Neural cell (in vitro differentiated cells): ENCODE results near the gene SGPP2. TPM values are rescaled to one million over a fixed set of nuclear protein-coding genes. Genes with fewer than 3 reads are reported as not detected.

Experiments used
- H2AFZ ChIP-seq: fragments of 200-600, 300-800 bp; sonication (generic), shearing (Covaris generic); 2 replicates; pipeline ENCODE4 v1.6.0; 2014; ENCODE audit warnings: low read depth, mild to moderate bottlenecking, antibody characterized with exemption, low read length, moderate library complexity
- H3F3A ChIP-seq: fragments of 200-600 bp; shearing (Covaris generic); 2 replicates; pipeline ENCODE4 v1.6.1; 2016; ENCODE audit warnings: mild to moderate bottlenecking, moderate library complexity, mixed read lengths, antibody characterized with exemption, low read length; ENCODE audit not compliant: insufficient read depth, poor library complexity, severe bottlenecking
- H3K27ac ChIP-seq: fragments of 200-600, 300-800 bp; sonication (generic), shearing (Covaris generic); 2 replicates; pipeline ENCODE4 v1.5.1; 2014; ENCODE audit warnings: mild to moderate bottlenecking, low read length, moderate library complexity
- H3K27me3 ChIP-seq: fragments of 300-800, 200-600 bp; sonication (generic), shearing (Covaris generic); 2 replicates; pipeline ENCODE4 v1.6.0; 2014; ENCODE audit warnings: mild to moderate bottlenecking, low read depth, low read length, moderate library complexity; ENCODE audit not compliant: insufficient read depth
- H3K36me3 ChIP-seq: fragments of 300-800, 200-600 bp; sonication (generic), shearing (Covaris generic); 2 replicates; pipeline ENCODE4 v1.5.1; 2014; ENCODE audit warnings: mild to moderate bottlenecking, antibody characterized with exemption, low read length, moderate library complexity; ENCODE audit not compliant: insufficient read depth
- H3K4me2 ChIP-seq: fragments of 300-800, 200-600 bp; sonication (generic), shearing (Covaris generic); 2 replicates; pipeline ENCODE4 v1.6.0; 2014; ENCODE audit warnings: mild to moderate bottlenecking, low read length
- H3K4me3 ChIP-seq: fragments of 300-800, 200-600 bp; sonication (generic), shearing (Covaris generic); 2 replicates; pipeline ENCODE4 v1.5.1; 2014; ENCODE audit warnings: mild to moderate bottlenecking, low read length, moderate library complexity
- H3K79me2 ChIP-seq: fragments of 200-600 bp; shearing (Covaris generic); replicated peaks from 2 replicates; pipeline ENCODE4 v1.6.0; 2014; ENCODE audit warnings: mild to moderate bottlenecking, low read length, moderate library complexity; ENCODE audit not compliant: insufficient read depth
- H3K9ac ChIP-seq: fragments of 300-800, 200-600 bp; sonication (generic), shearing (Covaris generic); 2 replicates; pipeline ENCODE4 v1.6.1; 2016; ENCODE audit warnings: mild to moderate bottlenecking, low read length, mixed read lengths
- H3K9me2 ChIP-seq: fragments of 200-600 bp; shearing (Covaris generic); 2 replicates; pipeline ENCODE4 v1.6.1; 2016; ENCODE audit warnings: mild to moderate bottlenecking, low read length, mixed read lengths; ENCODE audit not compliant: insufficient read depth
- H3K9me3 ChIP-seq: fragments of 200-600, 300-800 bp; sonication (generic), shearing (Covaris generic); 2 replicates; pipeline ENCODE4 v1.6.1; 2016; ENCODE audit warnings: mild to moderate bottlenecking, mixed run types, low read length, moderate library complexity, mixed read lengths
- H4K20me1 ChIP-seq: fragments of 200-600 bp; shearing (Covaris generic); 2 replicates; pipeline ENCODE4 v1.6.1; 2016; ENCODE audit warnings: mild to moderate bottlenecking, mixed run types; ENCODE audit not compliant: insufficient read depth
- EP300 ChIP-seq: fragments of 450-650 bp; conservative IDR thresholded peaks from 2 replicates; pipeline ENCODE4 v1.6.1; 2014; ENCODE audit warnings: antibody characterized with exemption, mild to moderate bottlenecking, moderate library complexity; ENCODE audit not compliant: poor library complexity, severe bottlenecking
- EZH2 ChIP-seq: fragments of 200-600, 300-800 bp; shearing (Covaris generic), sonication (generic); IDR thresholded peaks from 2 replicates; pipeline ENCODE4 v1.6.1; 2014; ENCODE audit warnings: antibody characterized with exemption, low read length, borderline replicate concordance, mild to moderate bottlenecking; ENCODE audit not compliant: insufficient read depth, poor library complexity, severe bottlenecking
- MXI1 ChIP-seq: fragments of 450-650 bp; conservative IDR thresholded peaks from 2 replicates; pipeline ENCODE4 v1.6.1; 2014; ENCODE audit warnings: antibody characterized with exemption, mild to moderate bottlenecking; ENCODE audit not compliant: poor library complexity, severe bottlenecking
- POLR2AphosphoS5 ChIP-seq: IDR thresholded peaks from 2 replicates; pipeline ENCODE4 v1.6.1; 2012
- RAD21 ChIP-seq: fragments of 450-650 bp; conservative IDR thresholded peaks from 2 replicates; pipeline ENCODE4 v1.6.1; 2014; ENCODE audit warnings: antibody characterized with exemption, mild to moderate bottlenecking, moderate library complexity
- SMC3 ChIP-seq: fragments of 450-650 bp; conservative IDR thresholded peaks from 2 replicates; pipeline ENCODE4 v1.6.1; 2014; ENCODE audit warnings: antibody characterized with exemption, mild to moderate bottlenecking, moderate library complexity; ENCODE audit not compliant: poor library complexity
- TAF1 ChIP-seq: IDR thresholded peaks from 2 replicates; pipeline ENCODE4 v1.6.1; 2012; ENCODE audit warnings: low read depth
- polyA plus RNA-seq: library from polyadenylated mRNA; depleted of rRNA; stranded (reverse); fragments of >200 nt; gene quantifications from 2 replicates; pipeline ENCODE4 v1.2.3, GENCODE V29; 2014
- TF ChIP-seq, protein P1 (sequence below): IDR thresholded peaks from 2 replicates; pipeline ENCODE4 v1.6.1; 2012; ENCODE audit warnings: borderline replicate concordance
- TF ChIP-seq, protein P2 (sequence below): fragments of 450-650 bp; IDR thresholded peaks from 2 replicates; pipeline ENCODE4 v1.5.1; 2014; ENCODE audit warnings: antibody characterized with exemption, mild to moderate bottlenecking, moderate library complexity; ENCODE audit not compliant: poor library complexity, severe bottlenecking

Gene SGPP2
- polyA plus RNA-seq, 1 donor from 2014 or later, result 0.38 TPM

DNA sequence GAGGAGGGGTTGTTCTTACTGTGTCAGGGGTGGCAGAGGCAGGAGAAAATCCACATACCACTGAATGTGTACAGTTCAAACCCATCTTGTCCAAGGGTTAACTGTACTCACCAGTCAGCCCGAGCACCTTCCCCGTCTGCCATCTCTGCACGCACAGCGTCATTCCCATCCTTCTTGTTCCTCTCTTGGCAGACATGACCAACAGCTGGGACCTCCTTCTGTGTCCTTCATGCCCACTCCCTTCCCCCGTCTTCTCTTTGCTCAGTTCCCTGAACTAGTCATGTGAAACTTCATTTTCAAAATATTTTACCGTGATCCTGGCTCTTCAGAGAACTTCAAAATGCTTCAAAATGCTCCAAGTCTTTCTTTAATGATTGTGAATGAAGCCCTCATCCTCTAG, 139.6 kb downstream of the SGPP2 start:
- H2AFZ ChIP-seq, result no peak overlapping the region
- H3F3A ChIP-seq, result no peaks in the 10 kb centered on the region
- no peaks in the 10 kb centered on the region for H3K9me2 ChIP-seq
- H3K9ac ChIP-seq, result no peak overlapping the region
- TF ChIP-seq EZH2 (no peak), POLR2AphosphoS5 (no peak), TAF1 (no peak), SMC3 (no peak), EP300 (no peak), MXI1 (no peak), RAD21 (no peak)
- TF ChIP-seq, protein P1, sequence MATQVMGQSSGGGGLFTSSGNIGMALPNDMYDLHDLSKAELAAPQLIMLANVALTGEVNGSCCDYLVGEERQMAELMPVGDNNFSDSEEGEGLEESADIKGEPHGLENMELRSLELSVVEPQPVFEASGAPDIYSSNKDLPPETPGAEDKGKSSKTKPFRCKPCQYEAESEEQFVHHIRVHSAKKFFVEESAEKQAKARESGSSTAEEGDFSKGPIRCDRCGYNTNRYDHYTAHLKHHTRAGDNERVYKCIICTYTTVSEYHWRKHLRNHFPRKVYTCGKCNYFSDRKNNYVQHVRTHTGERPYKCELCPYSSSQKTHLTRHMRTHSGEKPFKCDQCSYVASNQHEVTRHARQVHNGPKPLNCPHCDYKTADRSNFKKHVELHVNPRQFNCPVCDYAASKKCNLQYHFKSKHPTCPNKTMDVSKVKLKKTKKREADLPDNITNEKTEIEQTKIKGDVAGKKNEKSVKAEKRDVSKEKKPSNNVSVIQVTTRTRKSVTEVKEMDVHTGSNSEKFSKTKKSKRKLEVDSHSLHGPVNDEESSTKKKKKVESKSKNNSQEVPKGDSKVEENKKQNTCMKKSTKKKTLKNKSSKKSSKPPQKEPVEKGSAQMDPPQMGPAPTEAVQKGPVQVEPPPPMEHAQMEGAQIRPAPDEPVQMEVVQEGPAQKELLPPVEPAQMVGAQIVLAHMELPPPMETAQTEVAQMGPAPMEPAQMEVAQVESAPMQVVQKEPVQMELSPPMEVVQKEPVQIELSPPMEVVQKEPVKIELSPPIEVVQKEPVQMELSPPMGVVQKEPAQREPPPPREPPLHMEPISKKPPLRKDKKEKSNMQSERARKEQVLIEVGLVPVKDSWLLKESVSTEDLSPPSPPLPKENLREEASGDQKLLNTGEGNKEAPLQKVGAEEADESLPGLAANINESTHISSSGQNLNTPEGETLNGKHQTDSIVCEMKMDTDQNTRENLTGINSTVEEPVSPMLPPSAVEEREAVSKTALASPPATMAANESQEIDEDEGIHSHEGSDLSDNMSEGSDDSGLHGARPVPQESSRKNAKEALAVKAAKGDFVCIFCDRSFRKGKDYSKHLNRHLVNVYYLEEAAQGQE, result no peak
- TF ChIP-seq, protein P2, sequence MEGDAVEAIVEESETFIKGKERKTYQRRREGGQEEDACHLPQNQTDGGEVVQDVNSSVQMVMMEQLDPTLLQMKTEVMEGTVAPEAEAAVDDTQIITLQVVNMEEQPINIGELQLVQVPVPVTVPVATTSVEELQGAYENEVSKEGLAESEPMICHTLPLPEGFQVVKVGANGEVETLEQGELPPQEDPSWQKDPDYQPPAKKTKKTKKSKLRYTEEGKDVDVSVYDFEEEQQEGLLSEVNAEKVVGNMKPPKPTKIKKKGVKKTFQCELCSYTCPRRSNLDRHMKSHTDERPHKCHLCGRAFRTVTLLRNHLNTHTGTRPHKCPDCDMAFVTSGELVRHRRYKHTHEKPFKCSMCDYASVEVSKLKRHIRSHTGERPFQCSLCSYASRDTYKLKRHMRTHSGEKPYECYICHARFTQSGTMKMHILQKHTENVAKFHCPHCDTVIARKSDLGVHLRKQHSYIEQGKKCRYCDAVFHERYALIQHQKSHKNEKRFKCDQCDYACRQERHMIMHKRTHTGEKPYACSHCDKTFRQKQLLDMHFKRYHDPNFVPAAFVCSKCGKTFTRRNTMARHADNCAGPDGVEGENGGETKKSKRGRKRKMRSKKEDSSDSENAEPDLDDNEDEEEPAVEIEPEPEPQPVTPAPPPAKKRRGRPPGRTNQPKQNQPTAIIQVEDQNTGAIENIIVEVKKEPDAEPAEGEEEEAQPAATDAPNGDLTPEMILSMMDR, result no peak
- H3K27ac ChIP-seq, result no peak overlapping the region
- no peak overlapping the region for H3K4me2 ChIP-seq
- H3K4me3 ChIP-seq, result no peak overlapping the region
- no peaks in the 10 kb centered on the region for H3K9me3 ChIP-seq
- H3K79me2 ChIP-seq, result no peaks in the 10 kb centered on the region
- H4K20me1 ChIP-seq, result no peaks in the 10 kb centered on the region
- H3K27me3 ChIP-seq, result no peaks in the 10 kb centered on the region
- H3K36me3 ChIP-seq, result peaks cover 3% of the 10 kb centered on the region

DNA sequence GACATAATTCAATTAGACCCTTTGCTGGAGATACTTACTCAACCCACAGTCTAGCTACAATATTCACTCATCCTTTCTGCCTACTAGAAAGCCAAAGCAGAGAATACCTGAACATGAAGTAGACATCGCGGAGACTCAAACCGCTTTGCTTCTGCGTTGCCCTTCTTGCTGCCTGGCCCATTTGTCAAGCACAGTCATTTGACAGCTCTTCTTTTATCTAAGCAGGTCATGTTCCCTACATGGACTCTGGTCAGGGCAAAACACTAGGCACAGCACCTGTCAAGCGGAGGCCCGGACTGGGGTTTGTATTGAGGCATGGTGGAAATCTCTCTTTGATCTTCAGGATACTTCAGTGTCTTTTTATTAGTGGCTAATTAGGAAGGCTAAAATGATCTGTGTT, 141.9 kb downstream of the SGPP2 start:
- Histone ChIP-seq H3K4me2 (no peak overlapping the region), H4K20me1 (no peaks in the 10 kb centered on the region), H3K27ac (no peak overlapping the region), H3K9me3 (no peaks in the 10 kb centered on the region), H3K79me2 (no peaks in the 10 kb centered on the region), H3K36me3 (peaks cover 3% of the 10 kb centered on the region), H3K27me3 (no peaks in the 10 kb centered on the region), H3K9ac (no peak overlapping the region), H3K9me2 (no peaks in the 10 kb centered on the region), H3F3A (no peaks in the 10 kb centered on the region), H3K4me3 (no peak overlapping the region), H2AFZ (no peak overlapping the region)
- TF ChIP-seq EP300 (no peak), SMC3 (no peak), MXI1 (no peak), EZH2 (no peak), RAD21 (no peak), TAF1 (no peak), POLR2AphosphoS5 (no peak)
- TF ChIP-seq, protein P1, result no peak
- TF ChIP-seq, protein P2, result no peak
